NCI-H2081 treated with DMSO at 0.1 percent for 48 hours (cell line): ENCODE measurements around the gene TCAF1.
"Not testable (repeated sequence)": the region's sequence is repeated elsewhere in the genome, so short reads cannot be mapped to it uniquely, and the experiment has no call there.

Source experiments
- DNase-seq: peaks from one replicate; lab custom pipeline; 2025; lab: John Stamatoyannopoulos, UW

The TCAF1 gene

DNA sequence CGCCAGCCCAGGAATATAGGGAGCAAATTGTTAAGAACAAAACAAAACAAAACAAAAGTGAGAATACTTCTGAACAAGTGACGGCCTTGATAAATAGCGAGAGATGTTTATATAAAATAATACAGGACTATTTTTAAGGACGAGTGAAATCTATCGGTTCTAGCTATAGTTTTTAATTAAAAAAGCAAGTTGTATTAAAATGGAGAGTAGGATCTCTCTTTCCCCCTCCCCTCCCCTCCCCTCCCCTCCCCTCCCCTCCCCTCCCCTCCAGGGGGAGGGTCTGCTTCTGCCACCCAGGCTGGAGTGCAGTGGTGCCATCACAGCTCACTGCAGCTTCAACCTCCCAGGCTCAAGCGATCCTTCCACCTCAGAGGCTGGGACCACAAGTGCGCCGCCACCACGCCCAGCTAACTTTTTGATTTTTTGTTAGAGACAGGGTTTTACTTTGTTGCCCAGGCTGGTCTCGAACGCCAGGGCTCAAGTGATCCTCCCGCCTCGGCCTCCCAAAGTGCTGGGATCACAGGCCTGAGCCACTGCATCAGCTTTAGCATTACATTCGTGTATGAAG, 440 bp upstream of the TCAF1 start:
- DNase-seq: no peak

DNA sequence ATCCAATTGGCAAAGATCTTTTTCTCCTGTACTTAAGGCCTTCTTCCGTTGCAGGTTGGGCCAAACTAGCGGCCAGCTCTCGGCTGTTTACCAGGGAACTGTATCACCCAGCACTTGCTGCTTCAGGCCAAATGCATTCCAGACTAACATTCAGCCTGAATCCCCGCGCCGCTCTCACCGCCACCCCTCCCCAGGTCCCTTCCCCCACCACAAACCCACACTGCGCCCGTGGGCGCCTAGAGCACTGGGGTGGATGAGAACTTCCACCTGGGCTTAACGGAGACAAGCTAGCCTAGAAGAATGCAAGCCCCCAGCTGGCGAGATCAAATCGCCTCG, 676 bp downstream of the TCAF1 start:
- no peak for DNase-seq

- no peak for DNase-seq
These were observed 1.7 kb downstream of the TCAF1 start for GRCh38 chr7:143900230-143900766.

DNA sequence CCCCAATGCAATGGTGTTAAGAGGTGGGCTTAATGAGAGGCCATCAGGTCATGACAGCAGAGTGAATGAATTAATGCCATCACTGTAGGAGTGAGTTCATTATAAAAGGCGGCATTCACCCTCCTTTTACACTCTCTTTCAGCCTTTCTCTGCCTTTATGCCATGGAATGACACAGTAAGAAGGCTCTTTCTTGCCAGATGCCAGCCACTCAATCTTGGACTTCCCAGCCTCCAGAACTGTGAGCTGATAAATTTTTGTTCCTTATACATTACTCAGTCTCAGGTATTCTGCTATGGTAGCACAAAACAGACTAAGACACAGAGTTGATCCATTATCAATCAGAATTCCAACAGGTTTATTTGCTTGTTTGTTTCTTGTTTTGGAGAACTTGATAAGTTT, 3.2 kb downstream of the TCAF1 start:
- DNase-seq: no peak

DNA sequence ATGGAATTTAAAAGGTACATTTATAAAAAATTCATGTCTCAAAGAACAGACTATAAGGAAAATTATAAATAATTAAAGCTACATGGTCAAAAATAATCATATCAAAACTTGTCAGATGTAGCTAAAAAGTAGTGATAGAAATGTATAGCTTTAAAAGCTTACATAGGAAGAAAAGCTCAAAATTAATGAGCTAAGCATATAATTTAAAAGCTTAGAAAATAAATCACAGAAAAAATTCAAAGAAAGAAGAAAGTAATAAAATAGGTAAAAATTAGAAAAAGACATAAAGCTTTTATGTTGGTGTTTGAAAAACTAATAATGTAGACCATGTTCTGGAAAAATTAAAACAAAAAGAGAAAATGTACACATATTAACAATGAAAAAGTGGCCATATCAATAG, 5.3 kb downstream of the TCAF1 start:
- no peak for DNase-seq

GRCh38 chr7:143892527-143893300, 9.3 kb downstream of the TCAF1 start:
- peak; percentile 75 for DNase-seq

DNA sequence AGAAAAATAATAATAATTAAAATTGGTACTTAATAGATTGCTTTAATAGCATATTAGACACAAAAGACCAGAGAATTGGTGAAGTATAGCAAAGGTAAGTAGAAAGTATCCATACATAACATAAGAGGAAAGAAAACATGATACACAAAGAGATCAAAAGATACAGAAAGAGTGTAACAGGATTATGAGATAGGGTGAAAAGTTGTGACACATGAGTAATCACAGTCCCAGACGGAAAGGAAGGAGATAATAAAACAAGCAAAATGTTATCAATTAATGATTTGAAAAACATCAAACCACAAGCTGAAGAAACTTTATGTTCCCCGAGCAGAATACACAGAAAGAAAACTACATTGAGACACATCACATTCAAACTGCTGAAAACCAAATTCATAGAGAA, 10.5 kb downstream of the TCAF1 start:
- no peak for DNase-seq

DNA sequence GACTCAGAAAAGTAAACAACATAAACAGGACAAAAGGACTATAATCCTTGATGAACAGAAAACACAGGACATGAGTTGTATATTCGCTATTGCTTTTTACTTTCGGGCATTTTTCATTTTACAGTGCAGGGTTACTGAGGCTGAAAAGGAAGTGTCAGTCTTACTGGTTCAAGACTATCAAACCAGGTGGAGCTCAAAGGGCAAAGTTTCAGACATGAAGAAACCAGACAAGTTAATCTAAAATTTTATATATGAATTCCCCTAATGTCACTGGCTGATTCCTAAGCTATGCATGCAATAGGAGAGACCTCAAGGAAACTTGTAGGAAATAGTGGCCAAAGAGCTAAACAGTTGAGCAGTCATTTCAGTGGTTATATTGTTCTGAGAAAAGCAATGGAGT, 11.4 kb downstream of the TCAF1 start:
- no peak for DNase-seq

- DNase-seq: no peak
These were observed 12.9 kb downstream of the TCAF1 start for GRCh38 chr7:143889068-143889467.

- DNase-seq: no peak
These were observed 15.0 kb downstream of the TCAF1 start for GRCh38 chr7:143886826-143887477.

DNA sequence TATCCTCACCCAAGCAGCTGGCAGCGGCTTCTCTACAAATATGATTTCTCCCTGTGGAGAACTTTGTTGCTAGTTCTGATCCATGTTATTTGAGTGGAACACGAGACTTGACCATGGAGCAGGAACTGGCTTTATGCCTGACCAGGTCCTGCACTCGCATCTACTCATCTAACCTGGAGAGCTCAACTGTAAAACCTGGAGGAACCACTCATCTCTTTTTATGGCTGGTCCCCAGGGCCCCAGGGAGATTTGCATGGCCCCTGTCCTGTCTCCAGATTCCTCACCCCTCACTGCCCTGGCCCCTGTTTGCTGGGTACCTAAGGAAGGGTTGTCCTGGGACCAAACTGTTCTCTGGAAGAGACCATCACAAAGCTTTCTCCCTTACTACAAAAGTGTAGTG, 16.0 kb downstream of the TCAF1 start:
- no peak for DNase-seq

GRCh38 chr7:143884969-143885559, 16.9 kb downstream of the TCAF1 start:
- DNase-seq: no peak

- no peak for DNase-seq
These were observed 17.6 kb downstream of the TCAF1 start for GRCh38 chr7:143884241-143884968.

- DNase-seq: peak; percentile 74
These were observed 19.3 kb downstream of the TCAF1 start for GRCh38 chr7:143882604-143883078.

DNA sequence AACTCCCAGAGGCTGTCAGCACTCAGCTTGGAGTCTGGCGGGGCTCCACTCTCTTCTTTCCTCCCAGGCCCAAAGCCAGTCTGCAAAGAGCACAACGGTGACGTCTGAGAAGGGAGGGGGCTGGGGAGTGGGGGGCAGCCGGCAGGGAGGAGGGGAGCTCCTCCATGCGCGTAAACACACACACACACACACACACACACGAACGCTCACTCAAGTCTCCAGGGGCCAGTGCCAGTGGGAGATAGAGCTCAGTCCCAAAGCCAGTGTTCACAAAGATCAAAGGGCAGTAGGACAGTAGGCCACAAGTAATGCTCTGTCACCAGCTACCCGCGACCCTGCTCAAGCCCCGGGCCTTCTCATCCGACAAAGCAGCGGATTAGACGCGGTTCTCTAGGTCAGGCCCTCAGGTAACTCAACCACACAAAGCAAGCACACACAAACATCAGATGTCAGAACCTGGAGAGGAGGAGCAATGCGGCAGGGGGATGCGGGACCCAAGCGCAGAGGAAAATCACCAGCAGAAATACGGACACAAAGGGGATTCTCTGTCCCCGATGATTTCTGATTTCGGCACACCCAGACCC, 19.9 kb downstream of the TCAF1 start:
- no peak for DNase-seq

GRCh38 chr7:143878884-143879283, 23.1 kb downstream of the TCAF1 start:
- no peak for DNase-seq

GRCh38 chr7:143877098-143877497, 24.9 kb downstream of the TCAF1 start:
- DNase-seq: no peak

GRCh38 chr7:143876218-143876617, 25.8 kb downstream of the TCAF1 start:
- DNase-seq: no peak

DNA sequence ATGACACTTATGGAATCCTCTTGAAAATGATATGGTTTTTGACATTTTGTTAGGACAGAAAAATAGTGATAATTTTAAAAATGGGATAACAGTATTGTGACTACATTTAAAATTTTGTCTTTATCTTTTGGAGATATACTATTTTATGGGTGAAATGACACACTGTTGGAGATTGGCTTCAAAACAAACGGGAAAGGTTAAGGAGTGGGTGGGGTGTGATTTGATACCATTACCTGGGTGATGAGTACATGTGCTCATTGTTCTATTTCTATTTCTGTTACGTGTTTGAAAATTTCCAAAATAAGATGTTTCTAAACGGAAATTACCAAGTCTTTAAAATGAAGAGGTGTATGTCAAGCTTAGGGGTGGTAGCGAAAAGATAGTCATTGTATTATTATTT, 28.7 kb downstream of the TCAF1 start:
- DNase-seq: not testable (repeated sequence)

DNA sequence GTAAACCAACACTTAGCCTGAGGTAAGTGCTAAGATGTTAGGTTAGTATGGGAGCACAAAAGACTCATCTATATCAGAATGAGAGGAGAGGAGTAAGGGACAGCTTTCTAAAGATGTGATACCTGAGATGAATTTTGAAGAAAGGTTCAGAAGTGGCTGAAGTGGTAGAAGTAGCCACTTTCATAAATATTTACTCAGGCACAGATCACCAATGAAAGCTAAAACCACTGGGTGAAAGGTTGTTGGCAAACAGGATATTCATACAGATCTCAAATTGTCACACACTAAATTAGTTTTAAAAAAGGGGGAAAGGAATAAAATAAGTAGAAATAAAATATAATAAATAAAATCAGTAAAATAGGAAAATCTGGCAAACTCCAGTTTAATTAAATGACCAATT, 30.4 kb downstream of the TCAF1 start:
- not testable (repeated sequence) for DNase-seq

DNA sequence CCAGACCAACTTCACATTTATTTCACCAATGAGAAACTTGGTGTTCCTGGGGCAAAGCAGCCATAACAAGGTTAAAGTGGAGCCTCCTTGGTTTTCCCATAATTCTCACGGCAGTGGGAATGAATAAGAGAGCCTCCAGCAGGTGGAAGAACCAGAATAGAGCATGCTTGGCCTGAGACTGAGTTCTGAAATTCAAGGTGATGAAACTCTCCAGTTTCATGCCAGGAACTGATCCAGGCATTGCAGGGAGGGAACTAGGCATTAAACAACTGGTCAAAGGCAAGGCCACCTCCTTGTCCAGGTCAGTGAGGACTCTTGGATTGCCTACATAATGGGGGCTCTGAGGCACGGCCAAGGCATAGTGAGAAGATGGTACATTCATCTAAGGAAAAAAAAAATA, 44.0 kb downstream of the TCAF1 start:
- DNase-seq: not testable (repeated sequence)

- DNase-seq: not testable (repeated sequence)
These were observed 46.5 kb downstream of the TCAF1 start for GRCh38 chr7:143855443-143855842.
